HG02981 (cell line): ENCODE results near the gene ZNF469.

Experiments
- ATAC-seq: cut with Tn5 transposase; IDR thresholded peaks from one replicate; pipeline ENCODE4 v1.9.1; 2021; ENCODE audit warnings: mild to moderate bottlenecking, moderate library complexity; ENCODE audit not compliant: unreplicated experiment

Gene ZNF469

GRCh38 chr16:88421871-88422433 lies 39.2 kb downstream of the ZNF469 start:
- ATAC-seq = no peak

GRCh38 chr16:88422733-88423447 lies 40.1 kb downstream of the ZNF469 start:
- no peak for ATAC-seq

- ATAC-seq = no peak
These were observed 40.7 kb downstream of the ZNF469 start for GRCh38 chr16:88423448-88423850.

- no peak for ATAC-seq
These were observed 42.0 kb downstream of the ZNF469 start for GRCh38 chr16:88424587-88425235.

GRCh38 chr16:88426018-88426417 lies 43.3 kb downstream of the ZNF469 start:
- ATAC-seq = no peak

GRCh38 chr16:88427376-88427775 lies 44.6 kb downstream of the ZNF469 start:
- ATAC-seq = no peak

GRCh38 chr16:88428156-88428555 lies 45.4 kb downstream of the ZNF469 start:
- no peak for ATAC-seq

GRCh38 chr16:88428616-88429386 lies 46.0 kb downstream of the ZNF469 start:
- ATAC-seq = no peak

- no peak for ATAC-seq
These were observed 46.8 kb downstream of the ZNF469 start for GRCh38 chr16:88429387-88430184.

GRCh38 chr16:88430185-88430523 lies 47.4 kb downstream of the ZNF469 start:
- no peak for ATAC-seq

- ATAC-seq = no peak
These were observed 48.0 kb downstream of the ZNF469 start for GRCh38 chr16:88430524-88431446.

GRCh38 chr16:88431651-88432050 lies 48.9 kb downstream of the ZNF469 start:
- no peak for ATAC-seq

- no peak for ATAC-seq
These were observed 49.4 kb downstream of the ZNF469 start for GRCh38 chr16:88432174-88432573.
